Stimulated activated naive CD4-positive, alpha-beta T cell (primary cell): ENCODE data around the gene VPS4A.
A peak's percentile ranks its signal among the peaks of the same experiment; 100 is the strongest.
"Not testable (repeated sequence)": the region's sequence is repeated elsewhere in the genome, so short reads cannot be mapped to it uniquely, and the experiment has no call there.

Experiments used
- DNase-seq, 6 experiments: peaks; one replicate each; lab custom pipeline; 2025; lab: John Stamatoyannopoulos, UW

VPS4A gene

DNA sequence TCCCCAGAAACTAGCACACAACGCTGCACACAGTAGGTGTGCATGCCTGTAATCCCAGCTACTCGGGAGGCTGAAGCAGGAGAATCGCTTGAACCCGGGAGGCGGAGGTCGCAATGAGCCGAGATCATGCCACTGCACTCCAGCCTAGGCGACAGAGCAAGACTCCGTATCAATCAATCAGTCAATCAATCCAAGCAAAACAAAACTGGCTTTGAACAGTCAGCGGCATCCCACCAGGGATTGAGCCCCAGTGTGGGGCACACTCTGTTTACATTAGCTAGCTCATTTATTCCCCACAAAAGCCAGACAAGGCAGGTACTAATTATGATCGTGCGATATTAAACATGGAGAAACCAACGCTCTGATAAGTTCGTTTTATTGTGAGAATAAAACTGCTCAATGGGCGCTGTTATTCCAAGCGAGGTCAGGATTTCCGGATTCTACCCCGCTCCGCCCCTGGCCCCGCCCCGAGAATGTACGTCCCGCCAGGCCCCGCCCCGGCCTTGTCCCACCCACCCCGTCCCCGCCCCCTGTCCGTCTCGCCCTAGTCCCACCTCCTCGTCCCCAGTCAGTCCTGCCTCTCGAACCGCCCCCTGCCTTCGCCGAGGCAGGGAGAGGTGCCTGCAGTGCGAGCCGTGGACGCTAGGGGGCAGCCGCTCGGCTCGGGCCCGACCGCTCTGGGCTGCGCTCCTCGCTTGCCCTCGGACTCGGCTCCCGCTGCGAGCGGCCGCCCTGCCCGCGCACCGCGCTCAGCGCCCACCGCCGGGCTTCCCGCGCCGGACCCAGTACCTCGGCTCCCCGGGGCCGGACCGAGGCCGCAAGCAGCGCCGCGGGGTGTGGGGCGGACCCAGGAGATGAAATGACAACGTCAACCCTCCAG lies at the start of gene VPS4A:
VPS4A (plus strand) TSS at position 698 of the 880 bp plus-strand sequence; CDS start at position 860, 162 bp downstream.
- peak; percentile 95 to 98 (median 97) for DNase-seq

DNA sequence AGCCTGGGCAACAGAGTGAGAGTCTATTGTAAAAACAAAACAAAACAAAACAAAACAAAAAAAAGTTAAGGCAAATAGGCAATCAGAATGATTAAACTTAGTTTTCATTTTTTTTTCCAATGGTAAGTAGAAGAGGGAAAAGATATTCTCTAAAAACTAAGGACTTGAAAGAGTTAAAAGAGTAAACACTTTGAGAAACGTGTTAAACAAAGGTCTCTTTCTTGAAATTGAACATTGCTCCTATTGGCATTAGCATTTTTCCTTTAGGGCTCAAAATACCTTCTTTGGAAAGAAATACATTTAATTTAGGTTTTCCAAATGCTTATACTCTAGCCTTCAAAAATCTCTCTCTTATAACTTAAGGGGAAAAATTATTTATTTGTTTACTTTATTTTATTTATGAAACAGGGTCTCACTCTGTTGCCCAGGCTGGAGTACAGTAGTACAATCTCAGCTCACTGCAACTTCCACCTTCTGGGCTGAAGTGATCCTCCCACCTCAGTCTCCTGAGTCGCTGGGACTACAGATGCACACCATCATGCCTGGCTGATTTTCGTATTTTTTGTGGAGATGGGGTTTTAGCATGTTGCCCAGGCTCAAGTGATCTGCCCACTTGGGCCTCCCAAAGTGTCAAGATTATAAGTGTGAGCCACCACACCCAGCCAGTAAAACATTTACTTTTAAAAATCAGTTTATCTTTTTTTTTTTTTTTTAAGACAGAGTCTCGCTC lies 44.7 kb upstream of the VPS4A start:
- no peak for DNase-seq

DNA sequence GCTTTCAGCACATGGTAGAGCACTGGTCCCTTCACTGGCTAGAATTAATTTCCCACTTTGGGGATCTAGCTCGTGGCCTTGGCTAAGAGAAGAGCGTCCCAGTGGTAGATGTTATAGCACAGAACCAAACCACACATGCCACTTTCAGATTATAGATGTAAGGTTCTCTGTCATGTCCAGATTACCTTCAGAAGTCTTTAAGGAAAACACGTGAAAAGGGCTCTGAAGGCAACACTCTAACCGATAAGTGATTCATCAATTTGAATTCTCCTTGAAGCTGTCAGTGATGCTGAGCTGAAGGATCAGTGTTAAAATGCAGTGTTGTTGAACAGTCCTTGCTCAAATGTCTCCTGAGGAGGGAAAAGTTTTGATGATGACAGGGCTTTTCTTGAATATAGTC lies 43.5 kb upstream of the VPS4A start:
- no peak for DNase-seq

DNA sequence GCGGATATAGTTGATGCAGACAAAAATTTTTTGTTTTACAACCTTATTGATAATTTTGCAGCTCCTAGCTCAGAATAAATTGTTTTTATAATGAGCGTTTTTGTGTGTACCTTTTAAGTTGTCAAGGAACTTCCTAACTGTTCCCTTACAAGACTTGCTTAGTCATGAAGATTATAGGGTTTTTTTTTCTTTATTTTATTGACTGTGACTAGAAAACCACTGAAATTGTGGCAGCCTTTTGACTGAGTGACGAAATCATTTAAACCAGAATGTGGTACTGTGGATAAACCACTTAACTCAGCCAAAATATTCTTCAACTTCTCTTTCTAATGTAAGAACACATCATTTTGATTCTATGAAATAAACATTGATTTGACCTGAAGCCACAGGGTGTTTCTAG lies 40.8 kb upstream of the VPS4A start:
- no peak for DNase-seq

DNA sequence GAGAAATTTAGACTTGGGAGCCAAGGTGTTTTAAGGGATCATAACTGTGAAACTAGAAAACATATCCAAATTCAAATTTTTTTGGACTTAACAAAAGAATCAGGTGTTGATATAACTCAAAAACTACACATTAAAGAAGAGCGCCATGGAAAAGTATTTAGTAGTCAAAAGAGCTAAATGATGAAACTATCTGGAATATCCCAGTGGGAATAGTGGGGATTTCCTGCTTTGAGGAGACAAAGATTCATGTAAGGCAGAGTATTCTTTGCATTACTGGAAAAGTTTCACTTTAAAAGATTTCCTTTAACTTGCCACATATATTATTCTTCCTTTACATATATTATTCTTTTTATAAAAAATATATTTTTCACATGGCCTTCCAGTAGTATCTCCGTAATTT lies 40.3 kb upstream of the VPS4A start:
- DNase-seq, result no peak

DNA sequence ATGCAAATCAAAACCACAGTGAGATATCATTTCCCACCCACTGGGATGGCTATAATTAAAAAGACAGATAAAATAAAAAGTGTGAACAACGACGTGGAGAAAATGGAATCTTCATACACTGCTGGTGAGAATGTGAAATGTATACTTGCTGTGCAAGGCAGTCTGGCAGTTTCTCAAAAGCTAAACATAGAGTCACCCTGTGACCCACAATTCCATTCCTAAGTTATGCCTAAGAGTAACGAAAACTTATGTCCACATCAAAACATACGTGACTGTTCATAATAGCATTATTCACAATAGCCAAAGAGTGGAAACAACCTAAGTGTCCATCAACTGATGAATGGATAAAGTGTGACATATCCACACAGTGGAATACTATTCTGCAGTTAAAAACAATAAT lies 38.1 kb upstream of the VPS4A start:
- DNase-seq, result no peak

DNA sequence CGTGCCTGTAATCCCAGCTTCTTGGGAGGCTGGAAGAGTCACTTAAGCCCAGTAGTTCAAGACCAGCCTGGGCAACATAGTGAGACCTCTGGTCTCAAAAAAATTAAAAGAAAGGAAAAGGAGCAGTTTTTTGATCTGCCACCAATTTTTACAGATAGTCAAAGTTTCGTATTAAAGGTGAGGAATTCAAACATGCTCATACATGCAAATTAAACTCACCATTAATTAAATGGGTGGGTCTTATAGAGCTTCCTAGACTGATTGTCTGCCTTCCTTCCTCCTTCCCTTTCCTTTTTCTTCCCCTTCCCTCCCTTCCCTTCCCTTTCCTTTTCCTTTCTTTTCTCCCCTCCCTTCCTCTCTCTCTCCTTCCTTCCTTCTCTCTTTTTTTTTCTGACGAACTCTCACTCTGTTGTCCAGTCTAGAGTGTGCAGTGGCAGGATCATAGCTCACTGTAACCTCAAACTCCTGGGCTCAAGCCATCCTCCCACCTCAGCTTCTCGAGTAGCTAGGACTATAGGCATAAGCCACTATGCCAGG lies 36.4 kb upstream of the VPS4A start:
- no peak for DNase-seq

DNA sequence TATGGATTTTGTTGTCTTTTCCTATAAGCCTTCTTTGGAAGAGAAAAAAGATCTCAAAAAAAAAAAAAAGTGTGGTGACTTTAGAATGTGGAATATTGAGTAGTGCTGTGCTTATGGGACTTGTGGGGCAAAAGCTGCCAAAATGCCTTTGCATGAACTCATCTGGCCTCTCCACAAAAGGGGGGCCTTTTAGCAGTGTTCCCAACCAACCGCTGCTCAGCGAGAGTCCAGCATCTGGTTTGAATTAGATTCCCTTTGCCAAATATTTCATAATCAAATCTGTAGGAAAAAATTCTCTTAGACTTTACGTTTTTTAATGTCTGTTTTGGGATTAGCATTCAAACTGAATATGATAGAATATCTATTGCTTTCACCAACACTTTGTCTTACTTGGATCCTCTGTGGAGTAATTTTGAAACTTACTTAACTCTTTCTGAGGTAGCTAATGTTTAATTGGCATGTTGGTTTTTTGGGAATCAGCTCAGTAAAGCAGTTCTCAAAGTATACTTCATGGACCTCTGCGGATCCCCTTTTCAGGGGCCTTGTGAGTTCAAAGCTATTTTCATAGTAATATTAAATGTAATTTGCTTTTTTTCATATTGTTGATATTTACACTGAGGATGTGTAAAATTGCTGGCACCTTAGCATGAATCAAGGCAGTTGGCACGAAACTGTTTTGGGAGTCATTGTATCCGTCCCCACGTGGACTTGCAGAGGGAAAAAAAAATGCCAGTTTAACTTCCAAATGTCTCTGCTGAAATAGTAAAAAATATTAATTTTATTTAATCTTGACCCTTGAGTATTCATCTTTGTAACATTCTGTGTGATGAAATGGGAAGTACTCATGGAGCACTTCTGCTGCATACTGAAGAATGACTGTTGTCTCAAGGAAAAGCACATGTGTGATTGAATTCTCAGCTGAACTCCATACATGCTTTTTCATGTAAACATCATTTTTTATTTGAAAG lies 34.7 kb upstream of the VPS4A start:
- no peak for DNase-seq

DNA sequence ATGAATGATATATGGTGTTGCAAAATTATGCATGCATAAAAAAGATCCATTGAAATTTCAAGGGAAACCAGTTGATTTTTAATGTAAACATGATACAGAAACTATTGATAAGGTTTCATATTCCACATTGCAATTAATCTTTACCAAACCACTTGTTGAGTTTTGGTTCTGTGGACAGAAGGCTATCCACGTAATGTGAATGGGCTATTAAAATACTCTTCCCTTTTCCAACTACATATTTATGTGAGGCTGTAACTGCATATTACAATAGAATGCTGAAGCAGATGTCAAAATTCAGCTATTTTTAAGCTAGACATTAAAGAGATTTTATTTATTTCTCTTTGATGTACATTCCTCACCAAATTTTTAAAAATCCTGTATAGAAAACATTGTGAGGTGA lies 33.7 kb upstream of the VPS4A start:
- DNase-seq, result no peak

DNA sequence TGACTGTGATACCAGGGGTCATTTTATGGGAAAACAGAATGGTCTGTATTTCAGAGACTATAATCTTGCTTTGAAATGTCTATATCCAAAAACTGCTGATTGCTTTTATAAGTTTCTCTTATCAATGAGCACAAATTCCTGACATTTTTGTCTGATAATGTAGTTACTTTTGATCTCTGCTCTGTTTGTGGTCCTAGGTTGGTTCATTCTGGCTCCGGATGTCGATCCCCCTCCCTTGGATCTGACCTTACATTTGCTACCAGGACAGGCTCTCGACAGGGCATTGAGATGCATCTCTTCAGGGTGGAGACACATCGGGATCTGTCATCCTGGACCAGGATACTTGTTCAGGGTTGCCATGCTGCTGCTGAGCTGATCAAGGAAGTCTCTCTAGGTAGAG lies 27.3 kb upstream of the VPS4A start:
- DNase-seq, result no peak

DNA sequence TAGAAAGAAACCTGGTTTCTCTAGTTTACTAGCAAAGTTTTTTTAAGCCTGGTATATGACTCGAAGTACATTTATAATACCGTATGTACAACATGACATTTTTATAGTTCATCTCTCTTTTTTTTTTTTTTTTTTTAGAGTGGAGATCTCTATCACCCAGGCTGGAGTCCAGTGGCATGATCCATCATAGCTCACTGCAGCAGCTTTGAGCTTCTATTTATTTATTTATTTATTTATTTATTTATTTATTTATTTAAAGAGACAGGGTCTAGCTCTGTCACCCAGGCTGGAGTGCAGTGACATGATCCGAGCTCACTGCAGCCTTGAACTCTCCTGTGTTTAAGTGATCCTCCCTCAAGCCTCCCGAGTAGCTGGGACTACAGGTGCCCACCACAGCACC lies 25.9 kb upstream of the VPS4A start:
- no peak for DNase-seq

DNA sequence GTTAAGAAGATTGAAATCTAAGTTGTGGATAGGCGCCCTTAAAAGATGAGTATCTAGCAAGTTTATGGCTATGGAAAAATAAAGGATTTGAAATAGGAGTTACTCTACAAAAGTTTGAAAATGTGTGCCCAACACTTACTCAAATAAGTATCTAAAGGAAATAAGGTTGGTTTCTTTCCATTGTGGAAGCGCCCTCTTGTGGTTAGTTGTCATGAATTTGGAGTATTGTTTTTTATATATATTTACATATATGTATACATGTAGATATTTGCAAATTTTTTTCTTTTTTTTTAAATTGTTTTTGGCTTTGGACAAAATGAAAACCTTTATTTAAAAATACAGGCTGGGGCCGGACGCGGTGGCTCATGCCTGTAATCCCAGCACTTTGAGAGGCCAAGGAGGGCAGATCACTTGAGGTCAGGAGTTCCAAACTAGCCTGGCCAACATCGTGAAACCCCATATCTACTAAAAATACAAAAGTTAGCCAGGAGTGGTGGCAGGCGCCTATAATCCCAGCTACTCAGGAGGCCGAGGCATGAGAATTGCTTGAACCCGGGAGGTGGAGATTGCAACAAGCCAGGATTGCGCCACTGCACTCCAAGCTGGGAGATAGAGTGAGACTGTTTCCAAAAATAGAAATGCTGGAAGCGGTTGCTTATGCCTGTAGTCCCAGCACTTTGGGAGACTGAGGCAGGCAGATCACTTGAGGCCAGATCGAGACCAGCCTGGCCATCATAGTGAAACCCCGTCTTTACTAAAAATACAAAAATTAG lies 24.0 kb upstream of the VPS4A start:
- peak; percentile 2 to 73 (median 25) for DNase-seq

DNA sequence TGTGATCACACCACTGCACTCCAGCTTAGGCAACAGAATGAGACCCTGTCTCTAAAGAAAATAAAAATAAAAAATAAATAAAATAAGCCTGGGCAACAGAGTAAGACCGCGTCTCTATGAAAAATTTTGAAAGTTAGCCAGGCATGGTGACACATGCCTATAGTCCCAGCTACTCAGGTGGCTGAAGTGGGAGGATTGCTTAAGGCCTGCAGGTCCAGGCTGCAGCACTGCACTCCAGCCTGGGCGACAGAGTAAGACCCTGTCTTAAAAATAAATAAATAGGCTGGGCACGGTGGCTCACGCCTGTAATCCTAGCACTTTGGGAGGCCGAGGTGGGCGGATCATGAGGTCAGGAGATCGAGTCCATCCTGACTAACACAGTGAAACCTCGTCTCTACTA lies 19.5 kb upstream of the VPS4A start:
- not testable (repeated sequence) for DNase-seq

DNA sequence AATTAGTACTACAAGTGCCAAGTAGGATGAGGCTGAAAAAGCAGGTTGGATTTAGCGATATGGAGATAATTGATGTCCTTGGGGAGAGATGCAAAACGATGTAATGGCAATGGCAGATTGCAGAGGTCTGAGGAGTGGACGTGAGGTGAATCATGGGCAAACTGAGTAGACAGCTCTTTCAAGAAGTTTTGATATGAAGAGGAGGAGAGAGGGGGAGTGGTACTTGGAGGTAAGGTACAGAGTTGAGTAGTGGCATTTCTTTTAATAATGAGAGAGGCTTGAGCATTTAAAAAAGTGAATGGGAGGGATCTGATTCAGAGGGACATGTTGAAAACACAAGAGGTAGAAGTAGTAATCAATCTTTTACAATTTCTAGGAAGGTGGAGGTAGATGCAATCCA lies 17.7 kb upstream of the VPS4A start:
- DNase-seq, result no peak

DNA sequence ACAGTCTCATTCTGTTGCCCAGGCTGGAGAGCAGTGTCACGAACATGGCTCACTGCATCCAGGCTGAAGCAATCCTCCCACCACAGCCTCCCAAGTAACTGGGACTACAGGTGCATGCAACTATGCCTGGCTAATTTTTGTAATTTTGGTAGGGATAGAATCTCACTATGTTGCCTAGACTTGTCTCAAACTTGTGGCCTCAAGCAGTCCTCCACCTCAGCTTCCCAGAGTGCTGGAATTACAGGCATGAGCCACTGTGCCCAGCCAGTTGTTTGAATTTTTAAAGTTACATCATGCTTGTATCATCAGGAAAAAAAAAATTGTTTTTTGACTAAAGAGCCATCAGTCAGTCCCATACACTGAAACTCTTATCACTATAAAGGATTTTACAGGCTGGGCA lies 17.1 kb upstream of the VPS4A start:
- no peak for DNase-seq

DNA sequence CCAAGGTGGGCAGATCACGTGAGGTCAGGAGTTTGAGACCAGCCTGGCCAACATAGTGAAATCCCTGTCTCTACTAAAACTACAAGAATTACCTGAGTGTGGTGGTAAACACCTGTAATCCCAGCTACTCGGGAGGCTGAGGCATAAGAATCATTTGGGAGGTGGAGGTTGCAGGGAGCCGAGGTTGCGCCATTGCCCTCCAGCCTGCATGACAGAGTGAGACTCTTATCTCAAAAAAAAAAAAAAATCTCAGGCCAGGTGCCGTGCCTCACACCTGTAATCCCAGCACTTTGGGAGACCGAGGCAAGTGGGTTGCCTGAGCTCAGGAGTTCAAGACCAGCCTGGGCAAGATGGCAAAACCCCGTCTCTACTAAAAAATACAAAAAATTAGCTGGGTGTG lies 14.4 kb upstream of the VPS4A start:
- DNase-seq, result not testable (repeated sequence)

DNA sequence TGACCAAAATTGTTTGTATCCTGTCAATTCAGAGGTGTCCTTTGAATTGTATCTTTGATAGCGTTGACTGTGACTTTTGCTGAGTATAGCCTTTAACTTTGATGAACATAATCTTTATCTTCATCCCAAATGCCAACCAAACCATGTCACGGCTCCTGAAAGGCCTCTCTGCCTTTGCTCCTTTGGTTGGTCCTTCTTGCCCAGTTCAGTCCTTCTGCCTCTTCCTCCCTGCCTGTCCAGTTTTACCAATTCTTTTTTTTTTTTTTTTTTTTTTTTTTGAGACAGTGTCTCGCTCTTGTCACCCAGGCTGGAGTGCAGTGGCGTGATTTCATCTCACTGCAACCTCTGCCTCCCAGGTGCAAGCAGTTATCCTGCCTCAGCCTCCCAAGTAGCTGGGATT lies 12.9 kb upstream of the VPS4A start:
- no peak for DNase-seq

DNA sequence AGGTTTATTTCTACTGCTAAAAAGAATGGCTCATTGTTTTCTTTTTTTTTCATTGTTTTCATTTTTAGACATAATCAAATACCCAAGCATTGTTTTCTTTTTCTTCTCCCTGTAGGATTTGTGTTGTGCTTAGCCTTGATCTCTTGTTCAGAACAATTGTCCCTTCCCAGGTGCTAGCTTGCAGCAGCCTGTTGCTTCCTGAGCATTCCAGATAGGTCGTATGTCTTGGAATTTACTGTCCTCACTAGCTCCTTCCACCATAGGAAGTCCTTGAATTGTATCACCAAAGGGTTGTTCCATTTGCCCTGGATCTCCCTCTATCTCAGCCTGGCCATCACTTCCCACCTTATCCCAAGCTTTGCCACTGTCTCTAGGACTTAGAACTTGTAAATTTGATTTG lies 10.0 kb upstream of the VPS4A start:
- DNase-seq, result no peak

DNA sequence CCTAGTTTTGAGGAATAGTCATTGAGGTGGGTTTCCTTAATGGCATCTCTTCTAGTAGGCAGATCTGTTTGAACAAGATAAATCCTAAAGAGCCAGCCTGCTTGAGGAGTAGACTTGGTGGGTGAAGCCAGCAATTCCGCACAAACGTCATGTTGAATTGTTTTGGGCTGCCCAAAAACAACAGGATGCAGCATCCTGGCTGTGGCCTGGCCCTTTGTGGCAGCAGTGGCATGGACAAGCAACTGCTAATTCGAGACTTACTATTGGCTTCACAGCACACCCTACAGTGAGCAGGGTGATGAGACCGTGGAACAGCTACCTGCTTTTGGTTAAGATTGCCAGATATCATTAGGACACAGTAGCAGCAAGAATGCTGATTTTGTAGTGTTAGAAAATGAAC lies 9.3 kb upstream of the VPS4A start:
- DNase-seq, result no peak

DNA sequence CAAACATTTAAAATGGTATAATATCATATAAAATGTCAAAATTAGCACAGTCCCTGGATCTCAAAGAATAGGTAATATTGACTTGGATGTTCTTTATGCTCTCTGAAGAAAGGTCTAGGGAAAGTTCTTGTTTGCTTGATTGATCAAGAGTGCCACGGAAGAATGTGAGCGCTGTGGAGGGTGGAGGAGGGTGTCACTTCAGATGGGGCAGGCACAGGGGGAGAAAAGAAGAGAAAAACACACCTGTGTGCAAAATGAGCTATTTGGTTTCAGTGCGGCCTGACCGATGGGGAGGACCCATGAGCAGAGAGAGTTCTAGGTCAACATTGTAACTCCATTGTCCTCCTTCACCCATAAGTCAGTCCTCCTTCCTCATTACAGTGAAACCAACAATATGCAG lies 8.8 kb upstream of the VPS4A start:
- no peak for DNase-seq

DNA sequence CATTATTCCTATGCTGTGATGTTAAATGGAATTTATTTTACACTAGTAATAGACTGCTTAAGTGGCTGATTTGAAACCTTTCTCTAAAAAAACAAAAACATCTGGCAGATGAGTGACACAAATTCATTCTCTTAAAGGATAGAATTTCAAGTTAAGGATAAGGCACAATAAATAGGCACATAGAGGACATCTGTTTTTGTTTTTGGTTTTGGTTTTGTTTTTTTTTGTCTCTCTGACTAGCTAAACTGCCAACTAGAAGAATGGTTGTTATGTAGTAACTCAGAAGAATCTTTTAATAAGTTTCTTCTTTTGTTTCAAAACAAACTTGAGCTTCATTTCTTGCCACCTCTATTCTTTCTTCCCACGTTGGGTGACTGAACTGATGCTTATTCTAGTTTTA lies 5.1 kb upstream of the VPS4A start:
- DNase-seq, result no peak
